GM06990 (cell line): ENCODE results near the gene CBFA2T3.
A peak's percentile ranks its signal among the peaks of the same experiment; 100 is the strongest.

Experiments
- DNase-seq: peaks from one replicate; pipeline ENCODE4 v3.0.0-alpha.2; 2011; ENCODE audit not compliant: insufficient read length; ENCODE audit errors: extremely low read depth
- H3K27me3 ChIP-seq: replicated peaks from 2 replicates; pipeline ENCODE4 v1.6.0; 2011; ENCODE audit warnings: low read length; ENCODE audit not compliant: control insufficient read depth, insufficient read depth
- H3K36me3 ChIP-seq: 2 replicates; pipeline ENCODE4 v1.5.1; 2011; ENCODE audit warnings: low read length; ENCODE audit not compliant: control insufficient read depth, insufficient read depth
- H3K4me3 ChIP-seq: replicated peaks from 2 replicates; pipeline ENCODE4 v1.5.1; 2011; ENCODE audit warnings: low read depth, mild to moderate bottlenecking, control low read depth, low read length
- CTCF ChIP-seq: IDR thresholded peaks from 2 replicates; pipeline ENCODE4 v1.5.1; 2011; ENCODE audit warnings: low read length, control low read depth, mild to moderate bottlenecking, inconsistent platforms; ENCODE audit not compliant: insufficient read depth, poor library complexity, severe bottlenecking

The CBFA2T3 gene

GRCh38 chr16:88979353-88980015 lies 2.5 kb upstream of the CBFA2T3 start:
- Histone ChIP-seq H3K36me3 (no peaks in the 10 kb centered on the region), H3K27me3 (no peaks in the 10 kb centered on the region), H3K4me3 (peak overlapping the region; percentile 39)
- TF ChIP-seq CTCF: no peak
- DNase-seq: no peak

- DNase-seq: peak; percentile 91
- TF ChIP-seq CTCF: peak; percentile 18
- Histone ChIP-seq H3K27me3 (no peaks in the 10 kb centered on the region), H3K4me3 (peak overlapping the region; percentile 85), H3K36me3 (no peaks in the 10 kb centered on the region)
Measured at GRCh38 chr16:88978608-88979346, 1.8 kb upstream of the CBFA2T3 start.

GRCh38 chr16:88977812-88978607 lies 1.0 kb upstream of the CBFA2T3 start:
- peak overlapping the region; percentile 85 for H3K4me3 ChIP-seq
- no peak for TF ChIP-seq CTCF
- no peaks in the 10 kb centered on the region for H3K36me3 ChIP-seq
- no peaks in the 10 kb centered on the region for H3K27me3 ChIP-seq
- no peak for DNase-seq

- Histone ChIP-seq H3K4me3 (peak overlapping the region; percentile 85), H3K27me3 (no peaks in the 10 kb centered on the region), H3K36me3 (no peaks in the 10 kb centered on the region)
- DNase-seq: no peak
- no peak for TF ChIP-seq CTCF
Measured at GRCh38 chr16:88976366-88977017, 515 bp downstream of the CBFA2T3 start.

- no peak for TF ChIP-seq CTCF
- peak overlapping the region; percentile 85 for H3K4me3 ChIP-seq
- DNase-seq: no peak
- H3K27me3 ChIP-seq: no peaks in the 10 kb centered on the region
- no peaks in the 10 kb centered on the region for H3K36me3 ChIP-seq
Measured at GRCh38 chr16:88975511-88976061, 1.4 kb downstream of the CBFA2T3 start.
